Heart right ventricle (tissue), 16 donors: ENCODE measurements around the gene PPIP5K2. TPM values are rescaled to one million over a fixed set of nuclear protein-coding genes. Genes with fewer than 3 reads are reported as not detected.

Source experiments
- ATAC-seq, 8 donors: fragments of 200-7000 bp; cut with Tn5 transposase; one replicate each; pipeline ENCODE4 v1.9.1; 2020; ENCODE audit warnings: mild to moderate bottlenecking in 8 of 8, moderate library complexity in 8 of 8, moderate number of reproducible peaks in 1 of 8
- DNase-seq, 2 donors: peaks; one replicate each; pipeline ENCODE4 v3.0.0-alpha.2; 2020
- H3K27ac ChIP-seq, 10 donors: fragments of 200-600 bp; sonication (generic) in 2 of 10; one replicate each; pipeline versions ENCODE4 v1.5.0 to v1.8.0; 2020 to 2022; ENCODE audit warnings: mild to moderate bottlenecking in 3 of 10
- H3K27me3 ChIP-seq, 7 donors: fragments of 200-600 bp; one replicate each; pipeline ENCODE4 v1.8.0; 2021 to 2022; ENCODE audit warnings: mild to moderate bottlenecking in 2 of 7
- H3K36me3 ChIP-seq, 9 donors: fragments of 200-600 bp; sonication (generic) in 1 of 9; one replicate each; pipeline versions ENCODE4 v1.5.0 to v1.8.0; 2020 to 2022; ENCODE audit warnings: mild to moderate bottlenecking in 2 of 9
- H3K4me1 ChIP-seq, 9 donors: fragments of 200-600 bp; sonication (generic) in 1 of 9; one replicate each; pipeline versions ENCODE4 v1.5.0 to v1.8.0; 2020 to 2022; ENCODE audit warnings: mild to moderate bottlenecking in 4 of 9
- H3K4me3 ChIP-seq, 10 donors: fragments of 200-600 bp; sonication (generic) in 2 of 10; one replicate each; pipeline versions ENCODE4 v1.5.0 to v1.8.0; 2020 to 2022; ENCODE audit warnings: mild to moderate bottlenecking in 7 of 10, moderate library complexity in 2 of 10
- H3K9me3 ChIP-seq, 11 donors: fragments of 200-600 bp in 10 of 11; sonication (generic) in 2 of 11; one replicate each; pipeline versions ENCODE4 v1.5.0 to v1.8.0; 2013 to 2022; ENCODE audit warnings: mild to moderate bottlenecking in 2 of 11, control low read depth in 1 of 11, moderate library complexity in 1 of 11
- WGBS, 2 donors: extraction: QIAGEN DNeasy Blood & Tissue Kit; methylation state at CpG; one replicate each; pipeline ENCODE4 v1.1.7; 2013; ENCODE audit warnings: inconsistent platforms in 1 of 2; 5-methylcytosine and 5-hydroxymethylcytosine counted together
- intact Hi-C, 10 donors: fragments of 100-400 bp; cut with DNase I; formaldehyde crosslinking; loops; one replicate each; pipeline versions ENCODE4 v1.11.1 to v1.14.2; 2022
- polyA plus RNA-seq, 2 donors: library from polyadenylated mRNA; stranded (reverse); fragments of 200-250 nt; gene quantifications; one replicate each; pipeline ENCODE4 v1.2.3, GENCODE V29; 2013
- total RNA-seq, 10 donors: library from RNA; stranded (reverse); fragmentation: NEBNext Ultra II Directional in 3 of 10; extraction: Animal tissue kit (Norgen Biotek cat#: 25700) in 3 of 10; gene quantifications; one replicate each; pipeline versions ENCODE4 v1.2.1 to v1.2.4, GENCODE V29; 2021 to 2023
- TF ChIP-seq, protein P1 (sequence below), 9 donors: fragments of 200-600 bp; sonication (generic) in 2 of 9; IDR thresholded peaks; one replicate each; pipeline versions ENCODE4 v1.5.0 to v1.8.0; 2021 to 2022; ENCODE audit warnings: antibody characterized with exemption in 9 of 9, mild to moderate bottlenecking in 5 of 9, moderate library complexity in 1 of 9
- donor health status: Arrhythmogenic right ventricular cardiomyopathy.
- donor health status: ischemic (EF 13 %, LVEDD 7.1; RV severe dilation, severe dysfunction).
- donor health status: healthy with polysubstance abuse.
- donor health status: DM: no; HTN: yes; CAD: no.
- donor health status: DM: no; HTN: no; CAD: no.
- donor health status: ischemic (EF 25% LVEDD 6.9; RV normal size, moderate dysfunction).
- donor health status: ischemic (EF 25% LVEDD 5.7; RV mildly dilated, moderate dysfunction).
- donor health status: healthy.
- donor health status: DM: yes; HTN: yes; CAD: no.
- donor health status: Ischemic cardiomyopathy.
- donor health status: ischemic (EF 35%, LVEDD 5.7; RV mildly dilated, moderate dysfunction).
- donor health status: nonischemic (EF 11% LVEDD 7.7; RV severe dilation, severe dysfunction).
- donor health status: DM: yes; HTN: yes; CAD: no.
- donor health status: PGD.
- donor health status: ischemic (EF 29% LVEDD 5.4; RV normal size, mild dysfunction).
- donor health status: nonischemic (EF 23%, LVEDD 6.1; RV moderate dilation, normal function).

The PPIP5K2 gene
- total and polyA plus RNA-seq, 12 donors = 17.1 to 72.9 (median 35.6) TPM

DNA sequence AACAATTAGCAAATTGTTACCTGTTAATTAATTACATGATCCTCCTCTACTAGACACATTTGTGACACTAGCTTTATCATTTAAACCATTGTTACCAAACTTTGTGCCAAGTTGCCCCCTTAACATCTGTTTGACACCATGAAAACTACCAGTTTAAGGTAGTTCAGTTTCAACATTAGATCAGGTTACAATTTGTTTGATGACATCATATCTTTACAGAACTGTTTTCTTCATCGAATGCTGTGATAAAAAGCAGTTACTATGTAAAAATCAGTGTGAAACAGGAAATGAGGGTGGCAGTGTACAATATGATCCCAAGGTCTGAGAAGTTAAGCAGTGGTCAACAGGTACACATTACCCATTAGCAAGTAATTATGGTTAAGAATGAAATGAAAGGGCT, 17.9 kb upstream of the PPIP5K2 start:
- intact Hi-C loops = no loop called here
- TF ChIP-seq, protein P1, sequence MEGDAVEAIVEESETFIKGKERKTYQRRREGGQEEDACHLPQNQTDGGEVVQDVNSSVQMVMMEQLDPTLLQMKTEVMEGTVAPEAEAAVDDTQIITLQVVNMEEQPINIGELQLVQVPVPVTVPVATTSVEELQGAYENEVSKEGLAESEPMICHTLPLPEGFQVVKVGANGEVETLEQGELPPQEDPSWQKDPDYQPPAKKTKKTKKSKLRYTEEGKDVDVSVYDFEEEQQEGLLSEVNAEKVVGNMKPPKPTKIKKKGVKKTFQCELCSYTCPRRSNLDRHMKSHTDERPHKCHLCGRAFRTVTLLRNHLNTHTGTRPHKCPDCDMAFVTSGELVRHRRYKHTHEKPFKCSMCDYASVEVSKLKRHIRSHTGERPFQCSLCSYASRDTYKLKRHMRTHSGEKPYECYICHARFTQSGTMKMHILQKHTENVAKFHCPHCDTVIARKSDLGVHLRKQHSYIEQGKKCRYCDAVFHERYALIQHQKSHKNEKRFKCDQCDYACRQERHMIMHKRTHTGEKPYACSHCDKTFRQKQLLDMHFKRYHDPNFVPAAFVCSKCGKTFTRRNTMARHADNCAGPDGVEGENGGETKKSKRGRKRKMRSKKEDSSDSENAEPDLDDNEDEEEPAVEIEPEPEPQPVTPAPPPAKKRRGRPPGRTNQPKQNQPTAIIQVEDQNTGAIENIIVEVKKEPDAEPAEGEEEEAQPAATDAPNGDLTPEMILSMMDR (IDR thresholded peaks at IDR 0.05) = no peak
- 87 to 90% methylated on average over 1 of the region's 1 CpG for WGBS, 2 donors
- ATAC-seq = no peak
- Histone ChIP-seq H3K27me3 (no peaks in the 10 kb centered on the region), H3K4me1 (no peaks in the 10 kb centered on the region), H3K27ac (no peak overlapping the region), H3K4me3 (no peak overlapping the region), H3K9me3 (no peaks in the 10 kb centered on the region), H3K36me3 (peaks cover 0 to 80% (median 16%) of the 10 kb centered on the region in 9 donors)
- DNase-seq = no peak

DNA sequence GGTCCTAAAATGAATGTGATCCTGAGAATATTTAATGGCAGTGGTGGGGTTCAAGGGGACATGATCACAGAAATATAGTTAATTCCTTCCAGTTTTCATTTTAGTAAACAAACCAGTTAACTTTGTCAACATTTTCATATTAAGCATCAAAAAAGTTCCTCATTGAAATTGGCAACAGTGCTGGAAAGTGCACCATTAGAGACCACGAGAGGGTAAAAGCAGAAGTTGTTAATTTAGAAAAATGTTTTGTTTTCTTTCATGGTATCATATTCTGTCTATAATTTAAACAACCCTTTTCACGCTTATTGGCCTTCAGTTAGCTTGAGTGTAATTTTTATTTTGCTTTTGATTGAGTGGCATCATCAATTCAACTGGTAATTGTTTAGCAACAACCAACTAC, 12.0 kb upstream of the PPIP5K2 start:
- Histone ChIP-seq H3K9me3 (peaks cover 0 to 5% (median 0%) of the 10 kb centered on the region in 11 donors), H3K27ac (no peak overlapping the region), H3K27me3 (no peaks in the 10 kb centered on the region), H3K4me1 (peaks cover 0 to 12% (median 0%) of the 10 kb centered on the region in 9 donors), H3K4me3 (no peak overlapping the region), H3K36me3 (peaks cover 0 to 54% (median 5%) of the 10 kb centered on the region in 9 donors)
- no peak for ATAC-seq
- intact Hi-C loops = no loop called here
- TF ChIP-seq, protein P1 (IDR thresholded peaks at IDR 0.05) = no peak
- WGBS, 2 donors = 68 to 96% methylated on average over 2 of the region's 2 CpGs
- no peak for DNase-seq

DNA sequence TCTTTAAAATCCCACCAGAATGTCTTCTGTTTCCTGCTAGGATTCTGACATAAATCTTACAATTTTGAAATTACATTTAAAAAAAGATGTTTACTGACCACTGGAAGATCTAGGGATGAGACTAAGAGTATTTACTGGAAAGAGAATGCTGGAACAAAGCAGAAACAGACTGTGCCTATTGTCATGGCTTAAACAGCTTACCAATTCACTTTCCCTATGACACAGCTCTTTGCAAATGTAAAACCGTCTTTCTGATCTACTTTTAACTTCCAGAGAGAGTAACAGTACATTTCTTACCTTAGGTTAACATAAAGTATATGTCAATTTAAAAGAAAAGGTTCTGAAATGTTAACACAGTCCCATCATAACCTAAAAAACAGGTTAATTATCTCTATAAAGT, 10.8 kb upstream of the PPIP5K2 start:
- Histone ChIP-seq H3K27me3 (no peaks in the 10 kb centered on the region), H3K36me3 (peaks cover 0 to 42% (median 0%) of the 10 kb centered on the region in 9 donors), H3K4me1 (peaks cover 0 to 12% (median 0%) of the 10 kb centered on the region in 9 donors), H3K4me3 (no peak overlapping the region), H3K9me3 (peaks cover 0 to 5% (median 0%) of the 10 kb centered on the region in 11 donors), H3K27ac (no peak overlapping the region)
- 69 to 85% methylated on average over 1 of the region's 1 CpG for WGBS, 2 donors
- no peak for DNase-seq
- no peak for ATAC-seq
- TF ChIP-seq, protein P1 (IDR thresholded peaks at IDR 0.05) = no peak
- intact Hi-C loops = no loop called here

DNA sequence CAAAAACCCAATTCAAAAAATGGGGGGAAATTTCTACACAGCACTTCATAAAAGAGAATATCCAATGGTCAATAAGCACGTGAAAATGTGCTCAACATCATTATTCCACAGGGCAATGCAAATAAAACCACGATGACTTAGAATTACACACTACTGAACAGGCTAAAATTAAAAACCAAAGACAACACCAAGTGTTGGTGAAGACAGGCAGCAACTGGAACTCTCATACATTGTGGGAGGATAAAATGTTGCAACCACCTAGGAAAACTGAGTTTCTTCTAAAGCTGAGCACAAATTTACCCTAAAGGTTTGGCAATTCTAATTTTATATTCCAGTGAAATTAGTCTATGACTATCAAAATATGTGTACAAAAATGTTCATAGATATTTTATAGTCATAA, 9.7 kb upstream of the PPIP5K2 start:
- intact Hi-C loops = loop anchor here in 1 of 10 donors (10.0 kb wide), 1 partner anchor 346 kb away; no protein-coding TSS in a partner anchor
- H3K27me3 ChIP-seq = no peaks in the 10 kb centered on the region
- H3K4me3 ChIP-seq = no peak overlapping the region
- 95 to 96% methylated on average over 2 of the region's 2 CpGs for WGBS, 2 donors
- H3K36me3 ChIP-seq = peaks cover 0 to 30% (median 0%) of the 10 kb centered on the region in 9 donors
- no peak overlapping the region for H3K27ac ChIP-seq
- peaks cover 0 to 12% (median 0%) of the 10 kb centered on the region in 9 donors for H3K4me1 ChIP-seq
- TF ChIP-seq, protein P1 (IDR thresholded peaks at IDR 0.05) = no peak
- H3K9me3 ChIP-seq = peaks cover 0 to 5% (median 0%) of the 10 kb centered on the region in 11 donors
- ATAC-seq = no peak
- DNase-seq = no peak
